C4-2B (cell line): Measurements from ENCODE around the gene TMEM88.

Experiments
- CTCF ChIP-seq: fragments of 450-650 bp; conservative IDR thresholded peaks from 2 replicates; pipeline ENCODE4 v1.5.1; 2017; ENCODE audit warnings: mild to moderate bottlenecking
- ZFX ChIP-seq: fragments of 450-650 bp; IDR thresholded peaks from 2 replicates; pipeline ENCODE4 v1.6.1; 2017

- TF ChIP-seq CTCF (no peak), ZFX (no peak)
These were observed 17.3 kb upstream of the TMEM88 start for GRCh38 chr17:7837408-7838088.
